Activated CD8-positive, alpha-beta memory T cell treated with anti-CD3 and anti-CD28 coated beads, Interleukin-2, amount 10 ng/mL, durations not matched to agents 7 days and 5 days (primary cell): ENCODE measurements around the gene SHROOM3. TPM values are rescaled to one million over a fixed set of nuclear protein-coding genes. Genes with fewer than 3 reads are reported as not detected.

Experiments
- ATAC-seq: fragments of 150-1000 bp; cut with Tn5 transposase; one replicate; pipeline ENCODE4 v1.10.0; 2021; ENCODE audit warnings: moderate library complexity
- CTCF ChIA-PET: fragments of 350-600 bp; sonication (Branson Sonifier 250); formaldehyde crosslinking; loops from one replicate; lab custom pipeline; 2021; ENCODE audit warnings: antibody characterized with exemption; lab: Charles Lee
- DNase-seq: peaks from one replicate; pipeline ENCODE4 v3.0.0-alpha.2; 2020
- H3K27ac Mint-ChIP-seq: one replicate; pipeline ENCODE4 v1.8.0; 2021; ENCODE audit warnings: mild to moderate bottlenecking, mixed read lengths
- H3K27me3 Mint-ChIP-seq: one replicate; pipeline ENCODE4 v1.8.0; 2021; ENCODE audit warnings: mixed read lengths
- H3K36me3 Mint-ChIP-seq: one replicate; pipeline ENCODE4 v1.8.0; 2021; ENCODE audit warnings: mild to moderate bottlenecking, mixed read lengths
- H3K4me1 Mint-ChIP-seq: one replicate; pipeline ENCODE4 v1.8.0; 2021; ENCODE audit warnings: mixed read lengths
- H3K4me3 Mint-ChIP-seq: one replicate; pipeline ENCODE4 v1.8.0; 2021; ENCODE audit warnings: mild to moderate bottlenecking, moderate library complexity, mixed read lengths
- H3K9me3 Mint-ChIP-seq: one replicate; pipeline ENCODE4 v1.8.0; 2022; ENCODE audit warnings: low read depth, mixed read lengths
- total RNA-seq, 2 experiments: library from RNA; stranded (reverse); gene quantifications; one replicate each; pipeline ENCODE4 v1.2.3, GENCODE V29; 2021

Gene SHROOM3
- total RNA-seq, 2 experiments from 2014 or later, result 0.09 TPM; not detected in 1

GRCh38 chr4:76784237-76784636 lies 349.2 kb downstream of the SHROOM3 start:
- no peak overlapping the region for H3K4me3 Mint-ChIP-seq
- DNase-seq (no peak), ATAC-seq (no peak)
- H3K9me3 Mint-ChIP-seq, result no peaks in the 10 kb centered on the region
- H3K36me3 Mint-ChIP-seq, result peaks cover 7% of the 10 kb centered on the region
- CTCF ChIA-PET, result interaction anchor here (0.6 to 1.6 kb wide), 2 partner anchors 18 to 1755 kb away, joined by 3 read pairs; no protein-coding TSS in a partner anchor
- peaks cover 14% of the 10 kb centered on the region for H3K4me1 Mint-ChIP-seq
- H3K27ac Mint-ChIP-seq, result no peak overlapping the region
- peaks cover 18% of the 10 kb centered on the region for H3K27me3 Mint-ChIP-seq

- ATAC-seq, result no peak
- peaks cover 19% of the 10 kb centered on the region for H3K27me3 Mint-ChIP-seq
Observed at GRCh38 chr4:76787898-76788297, 352.9 kb downstream of the SHROOM3 start.

GRCh38 chr4:76790377-76790776 lies 355.3 kb downstream of the SHROOM3 start:
- ATAC-seq (no peak), DNase-seq (no peak)
- no peak overlapping the region for H3K4me3 Mint-ChIP-seq
- CTCF ChIA-PET, result no interaction called here
- H3K27ac Mint-ChIP-seq, result no peak overlapping the region
- peaks cover 12% of the 10 kb centered on the region for H3K27me3 Mint-ChIP-seq
- peaks cover 4% of the 10 kb centered on the region for H3K4me1 Mint-ChIP-seq
- H3K36me3 Mint-ChIP-seq, result peaks cover 3% of the 10 kb centered on the region
- H3K9me3 Mint-ChIP-seq, result no peaks in the 10 kb centered on the region

More at GRCh38 chr4:76787898-76788297, 352.9 kb downstream of the SHROOM3 start:
- DNase-seq, result no peak
- Mint-ChIP-seq H3K36me3 (peaks cover 3% of the 10 kb centered on the region), H3K9me3 (no peaks in the 10 kb centered on the region), H3K4me3 (no peak overlapping the region), H3K27ac (no peak overlapping the region), H3K4me1 (peaks cover 4% of the 10 kb centered on the region)
- CTCF ChIA-PET, result no interaction called here

- no peaks in the 10 kb centered on the region for H3K9me3 Mint-ChIP-seq
- peaks cover 6% of the 10 kb centered on the region for H3K27me3 Mint-ChIP-seq
- DNase-seq (no peak), ATAC-seq (no peak)
- CTCF ChIA-PET, result no interaction called here
- no peak overlapping the region for H3K27ac Mint-ChIP-seq
- H3K4me1 Mint-ChIP-seq, result peaks cover 4% of the 10 kb centered on the region
- no peak overlapping the region for H3K4me3 Mint-ChIP-seq
- H3K36me3 Mint-ChIP-seq, result peaks cover 2% of the 10 kb centered on the region
Observed at GRCh38 chr4:76791479-76791878, 356.4 kb downstream of the SHROOM3 start.

GRCh38 chr4:76792418-76792817 lies 357.4 kb downstream of the SHROOM3 start:
- Mint-ChIP-seq H3K4me1 (peaks cover 4% of the 10 kb centered on the region), H3K4me3 (no peak overlapping the region), H3K9me3 (no peaks in the 10 kb centered on the region), H3K36me3 (peaks cover 2% of the 10 kb centered on the region), H3K27ac (no peak overlapping the region), H3K27me3 (peaks cover 6% of the 10 kb centered on the region)
- no peak for ATAC-seq
- CTCF ChIA-PET, result no interaction called here
- DNase-seq, result no peak

GRCh38 chr4:76795243-76795642 lies 360.2 kb downstream of the SHROOM3 start:
- no peak overlapping the region for H3K4me3 Mint-ChIP-seq
- CTCF ChIA-PET, result no interaction called here
- ATAC-seq, result no peak

GRCh38 chr4:76799140-76799539 lies 364.1 kb downstream of the SHROOM3 start:
- H3K9me3 Mint-ChIP-seq, result no peaks in the 10 kb centered on the region
- H3K27me3 Mint-ChIP-seq, result peaks cover 23% of the 10 kb centered on the region
- ATAC-seq, result no peak
- no peak for DNase-seq
- H3K27ac Mint-ChIP-seq, result no peak overlapping the region
- no peaks in the 10 kb centered on the region for H3K36me3 Mint-ChIP-seq
- H3K4me3 Mint-ChIP-seq, result no peak overlapping the region
- no peaks in the 10 kb centered on the region for H3K4me1 Mint-ChIP-seq
- CTCF ChIA-PET, result no interaction called here

More at GRCh38 chr4:76795243-76795642, 360.2 kb downstream of the SHROOM3 start:
- peaks cover 11% of the 10 kb centered on the region for H3K27me3 Mint-ChIP-seq
- H3K9me3 Mint-ChIP-seq, result no peaks in the 10 kb centered on the region
- no peaks in the 10 kb centered on the region for H3K4me1 Mint-ChIP-seq
- no peaks in the 10 kb centered on the region for H3K36me3 Mint-ChIP-seq
- no peak overlapping the region for H3K27ac Mint-ChIP-seq
- DNase-seq, result no peak

GRCh38 chr4:76799718-76800117 lies 364.7 kb downstream of the SHROOM3 start:
- H3K4me1 Mint-ChIP-seq, result no peaks in the 10 kb centered on the region
- H3K27ac Mint-ChIP-seq, result no peak overlapping the region
- no peaks in the 10 kb centered on the region for H3K36me3 Mint-ChIP-seq
- ATAC-seq (no peak), DNase-seq (no peak)
- no peak overlapping the region for H3K4me3 Mint-ChIP-seq
- no peaks in the 10 kb centered on the region for H3K9me3 Mint-ChIP-seq
- CTCF ChIA-PET, result no interaction called here
- peaks cover 27% of the 10 kb centered on the region for H3K27me3 Mint-ChIP-seq

- H3K36me3 Mint-ChIP-seq, result no peaks in the 10 kb centered on the region
- peaks cover 24% of the 10 kb centered on the region for H3K27me3 Mint-ChIP-seq
- H3K4me1 Mint-ChIP-seq, result no peaks in the 10 kb centered on the region
- H3K27ac Mint-ChIP-seq, result no peak overlapping the region
- H3K9me3 Mint-ChIP-seq, result no peaks in the 10 kb centered on the region
- no peak for ATAC-seq
- H3K4me3 Mint-ChIP-seq, result no peak overlapping the region
- CTCF ChIA-PET, result no interaction called here
- no peak for DNase-seq
Observed at GRCh38 chr4:76800902-76801301, 365.9 kb downstream of the SHROOM3 start.

GRCh38 chr4:76801621-76802235 lies 366.7 kb downstream of the SHROOM3 start:
- DNase-seq (no peak), ATAC-seq (no peak)
- no peaks in the 10 kb centered on the region for H3K9me3 Mint-ChIP-seq
- no peaks in the 10 kb centered on the region for H3K4me1 Mint-ChIP-seq
- CTCF ChIA-PET, result no interaction called here
- no peak overlapping the region for H3K27ac Mint-ChIP-seq
- H3K4me3 Mint-ChIP-seq, result no peak overlapping the region
- H3K36me3 Mint-ChIP-seq, result no peaks in the 10 kb centered on the region
- H3K27me3 Mint-ChIP-seq, result peaks cover 24% of the 10 kb centered on the region

GRCh38 chr4:76802236-76803021 lies 367.4 kb downstream of the SHROOM3 start:
- Mint-ChIP-seq H3K27me3 (peaks cover 24% of the 10 kb centered on the region), H3K36me3 (no peaks in the 10 kb centered on the region), H3K4me1 (no peaks in the 10 kb centered on the region), H3K9me3 (no peaks in the 10 kb centered on the region), H3K27ac (no peak overlapping the region), H3K4me3 (no peak overlapping the region)
- DNase-seq (no peak), ATAC-seq (no peak)
- CTCF ChIA-PET, result no interaction called here

GRCh38 chr4:76803522-76803921 lies 368.5 kb downstream of the SHROOM3 start:
- Mint-ChIP-seq H3K9me3 (no peaks in the 10 kb centered on the region), H3K4me3 (no peak overlapping the region), H3K4me1 (no peaks in the 10 kb centered on the region), H3K27ac (no peak overlapping the region), H3K27me3 (peaks cover 24% of the 10 kb centered on the region), H3K36me3 (no peaks in the 10 kb centered on the region)
- DNase-seq (no peak), ATAC-seq (no peak)
- CTCF ChIA-PET, result no interaction called here

GRCh38 chr4:76804096-76804495 lies 369.1 kb downstream of the SHROOM3 start:
- Mint-ChIP-seq H3K4me3 (no peak overlapping the region), H3K27ac (no peak overlapping the region), H3K36me3 (no peaks in the 10 kb centered on the region), H3K9me3 (peaks cover 3% of the 10 kb centered on the region), H3K4me1 (no peaks in the 10 kb centered on the region), H3K27me3 (peaks cover 22% of the 10 kb centered on the region)
- no peak for ATAC-seq
- CTCF ChIA-PET, result no interaction called here
- DNase-seq, result no peak

GRCh38 chr4:76806346-76806745 lies 371.3 kb downstream of the SHROOM3 start:
- Mint-ChIP-seq H3K27ac (no peak overlapping the region), H3K36me3 (no peaks in the 10 kb centered on the region), H3K4me3 (no peak overlapping the region), H3K9me3 (peaks cover 3% of the 10 kb centered on the region), H3K27me3 (peaks cover 7% of the 10 kb centered on the region), H3K4me1 (no peaks in the 10 kb centered on the region)
- CTCF ChIA-PET, result no interaction called here
- DNase-seq (no peak), ATAC-seq (no peak)
